Hepatocyte (in vitro differentiated cells): ENCODE data around the gene MAP3K4. TPM values are rescaled to one million over a fixed set of nuclear protein-coding genes. Genes with fewer than 3 reads are reported as not detected.
A peak's percentile ranks its signal among the peaks of the same experiment; 100 is the strongest.

ENCODE experiments used
- DNase-seq: peaks from one replicate; pipeline ENCODE4 v3.0.0-alpha.2; 2016; ENCODE audit warnings: low spot score
- H2AFZ ChIP-seq: fragments of 200-600 bp; sonication (generic); 2 replicates; pipeline ENCODE4 v1.6.0; 2016; ENCODE audit warnings: antibody characterized with exemption, mild to moderate bottlenecking
- H3K27ac ChIP-seq: fragments of 200-600 bp; sonication (generic); 2 replicates; pipeline ENCODE4 v1.5.1; 2016; ENCODE audit warnings: mild to moderate bottlenecking
- H3K27me3 ChIP-seq: fragments of 200-600 bp; sonication (generic); 2 replicates; pipeline ENCODE4 v1.6.1; 2016
- H3K36me3 ChIP-seq: fragments of 200-600 bp; sonication (generic); replicated peaks from 2 replicates; pipeline ENCODE4 v1.5.1; 2016; ENCODE audit warnings: low read depth; ENCODE audit not compliant: insufficient read depth
- H3K4me1 ChIP-seq: fragments of 200-600 bp; sonication (generic); 2 replicates; pipeline ENCODE4 v1.5.1; 2016; ENCODE audit warnings: mild to moderate bottlenecking, moderate library complexity; ENCODE audit not compliant: insufficient read depth
- H3K4me2 ChIP-seq: fragments of 200-600 bp; sonication (generic); 2 replicates; pipeline ENCODE4 v1.6.0; 2016
- H3K4me3 ChIP-seq: fragments of 200-600 bp; sonication (generic); 2 replicates; pipeline ENCODE4 v1.5.1; 2016; ENCODE audit warnings: mild to moderate bottlenecking
- H3K79me2 ChIP-seq: fragments of 200-600 bp; sonication (generic); 2 replicates; pipeline ENCODE4 v1.6.0; 2017; ENCODE audit warnings: mild to moderate bottlenecking
- H3K9me2 ChIP-seq: fragments of 200-600 bp; sonication (generic); replicated peaks from 2 replicates; pipeline ENCODE4 v1.6.0; 2017; ENCODE audit warnings: mild to moderate bottlenecking; ENCODE audit not compliant: insufficient read depth
- H3K9me3 ChIP-seq: fragments of 200-600 bp; sonication (generic); 2 replicates; pipeline ENCODE4 v1.5.1; 2016; ENCODE audit warnings: low read depth, mild to moderate bottlenecking
- H4K20me1 ChIP-seq: fragments of 200-600 bp; sonication (generic); 2 replicates; pipeline ENCODE4 v1.6.0; 2016; ENCODE audit warnings: mild to moderate bottlenecking; ENCODE audit not compliant: insufficient read depth, poor library complexity, severe bottlenecking
- EZH2 ChIP-seq: fragments of 200-600 bp; sonication (generic); IDR thresholded peaks from 2 replicates; pipeline ENCODE4 v1.6.1; 2016; ENCODE audit warnings: antibody characterized with exemption, mild to moderate bottlenecking, borderline replicate concordance
- EZH2phosphoT487 ChIP-seq: fragments of 200-600 bp; sonication (generic); IDR thresholded peaks from one replicate; pipeline ENCODE4 v1.6.1; 2018; ENCODE audit warnings: antibody characterized with exemption, mild to moderate bottlenecking, low read depth, moderate library complexity; ENCODE audit not compliant: unreplicated experiment, severe bottlenecking
- WGBS: methylation state at CpG from one replicate; pipeline ENCODE4 v1.1.6; 2016; ENCODE audit warnings: low lambda C conversion rate; ENCODE audit errors: missing lambda C conversion rate; 5-methylcytosine and 5-hydroxymethylcytosine counted together
- polyA plus RNA-seq: library from polyadenylated mRNA; unstranded; fragments of >200 nt; fragmentation: Nextera tagmentation; extraction: Ambion mirVana; gene quantifications from 2 replicates; pipeline ENCODE4 v1.2.1, GENCODE V29; 2016
- total RNA-seq: library from RNA; depleted of rRNA; stranded (reverse); fragments of >200 nt; gene quantifications from 2 replicates; pipeline ENCODE4 v1.2.3, GENCODE V29; 2014
- TF ChIP-seq, protein P1 (sequence below): fragments of 200-600 bp; sonication (generic); IDR thresholded peaks from 2 replicates; pipeline ENCODE4 v1.5.1; 2016; ENCODE audit warnings: antibody characterized with exemption, mild to moderate bottlenecking; ENCODE audit not compliant: poor library complexity

The MAP3K4 gene
- total and polyA plus RNA-seq, 2 experiments from 2014 or later, result 10.9 to 21.5 TPM

DNA sequence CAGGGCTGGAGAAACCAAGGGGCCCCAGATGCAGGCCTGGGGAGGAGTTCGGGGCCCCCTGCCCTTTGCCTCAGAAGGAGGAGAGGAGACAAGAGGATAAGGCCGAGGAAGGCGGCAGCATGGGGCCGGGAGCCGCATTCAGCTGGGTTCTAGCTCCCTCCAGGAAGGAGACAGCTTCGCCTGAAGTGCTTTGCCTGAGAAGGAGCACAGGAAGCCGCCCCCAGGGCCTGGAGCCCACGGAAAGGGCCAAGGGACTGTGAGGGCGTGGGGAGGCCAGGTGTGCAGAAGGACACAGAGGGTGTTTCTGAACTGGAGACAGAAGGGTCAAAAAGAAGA lies 160.9 kb downstream of the MAP3K4 start:
- WGBS, result 93% methylated on average over 9 of the region's 9 CpGs

DNA sequence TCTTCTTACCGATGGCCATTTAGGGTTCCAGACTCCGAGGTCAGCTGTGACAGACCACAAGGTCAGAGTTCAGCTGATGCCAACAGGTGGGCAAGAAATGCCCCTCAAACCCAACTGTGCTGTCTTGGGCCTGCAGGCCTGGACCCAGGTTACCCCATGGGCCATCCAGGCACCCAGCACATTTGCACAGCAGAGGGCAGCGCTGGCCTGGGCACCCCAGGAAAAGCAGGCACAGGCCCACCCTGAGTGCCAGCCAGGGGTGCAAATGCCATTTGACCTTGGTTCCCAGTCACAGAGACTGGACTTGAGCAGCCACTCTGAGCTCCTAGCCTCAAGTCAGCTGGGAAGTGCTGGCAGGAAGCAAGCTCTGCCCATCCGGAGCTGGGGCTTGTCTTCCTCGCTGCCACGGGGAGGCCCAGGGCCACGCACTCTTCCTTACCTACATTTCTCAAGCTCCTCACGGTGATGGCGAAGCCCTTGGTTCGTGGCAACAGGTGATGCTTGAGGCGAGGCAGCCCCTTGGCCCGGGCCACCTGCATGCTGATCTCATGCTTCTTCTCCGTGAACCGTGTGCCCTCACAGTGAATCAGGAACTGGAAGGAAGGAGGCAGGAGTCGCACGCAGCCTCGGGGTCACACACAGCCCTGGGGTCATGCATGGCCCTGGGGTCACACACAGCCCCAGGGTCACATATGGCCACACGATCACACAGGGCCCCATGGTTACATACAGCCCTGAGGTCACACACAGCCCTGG lies 161.5 kb downstream of the MAP3K4 start:
- Histone ChIP-seq H3K27me3 (no peaks in the 10 kb centered on the region), H3K27ac (no peak overlapping the region), H3K9me2 (no peaks in the 10 kb centered on the region), H3K4me3 (no peak overlapping the region), H3K4me1 (no peaks in the 10 kb centered on the region), H3K79me2 (no peaks in the 10 kb centered on the region), H4K20me1 (no peaks in the 10 kb centered on the region), H3K4me2 (no peak overlapping the region), H2AFZ (no peak overlapping the region), H3K36me3 (no peaks in the 10 kb centered on the region), H3K9me3 (no peaks in the 10 kb centered on the region)
- TF ChIP-seq EZH2phosphoT487 (no peak), EZH2 (no peak)
- TF ChIP-seq, protein P1, sequence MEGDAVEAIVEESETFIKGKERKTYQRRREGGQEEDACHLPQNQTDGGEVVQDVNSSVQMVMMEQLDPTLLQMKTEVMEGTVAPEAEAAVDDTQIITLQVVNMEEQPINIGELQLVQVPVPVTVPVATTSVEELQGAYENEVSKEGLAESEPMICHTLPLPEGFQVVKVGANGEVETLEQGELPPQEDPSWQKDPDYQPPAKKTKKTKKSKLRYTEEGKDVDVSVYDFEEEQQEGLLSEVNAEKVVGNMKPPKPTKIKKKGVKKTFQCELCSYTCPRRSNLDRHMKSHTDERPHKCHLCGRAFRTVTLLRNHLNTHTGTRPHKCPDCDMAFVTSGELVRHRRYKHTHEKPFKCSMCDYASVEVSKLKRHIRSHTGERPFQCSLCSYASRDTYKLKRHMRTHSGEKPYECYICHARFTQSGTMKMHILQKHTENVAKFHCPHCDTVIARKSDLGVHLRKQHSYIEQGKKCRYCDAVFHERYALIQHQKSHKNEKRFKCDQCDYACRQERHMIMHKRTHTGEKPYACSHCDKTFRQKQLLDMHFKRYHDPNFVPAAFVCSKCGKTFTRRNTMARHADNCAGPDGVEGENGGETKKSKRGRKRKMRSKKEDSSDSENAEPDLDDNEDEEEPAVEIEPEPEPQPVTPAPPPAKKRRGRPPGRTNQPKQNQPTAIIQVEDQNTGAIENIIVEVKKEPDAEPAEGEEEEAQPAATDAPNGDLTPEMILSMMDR, result peak; percentile 40
- 99% methylated on average over 18 of the region's 18 CpGs for WGBS
- DNase-seq, result no peak

More for the DNA sequence above, 160.9 kb downstream of the MAP3K4 start:
- Histone ChIP-seq H3K4me3 (no peak overlapping the region), H3K36me3 (no peaks in the 10 kb centered on the region), H3K27ac (no peak overlapping the region), H3K9me3 (no peaks in the 10 kb centered on the region), H4K20me1 (no peaks in the 10 kb centered on the region), H3K9me2 (no peaks in the 10 kb centered on the region), H3K4me2 (no peak overlapping the region), H3K27me3 (no peaks in the 10 kb centered on the region), H3K79me2 (no peaks in the 10 kb centered on the region), H2AFZ (no peak overlapping the region), H3K4me1 (no peaks in the 10 kb centered on the region)
- no peak for DNase-seq
- TF ChIP-seq EZH2phosphoT487 (no peak), EZH2 (no peak)
- TF ChIP-seq, protein P1, result no peak

DNA sequence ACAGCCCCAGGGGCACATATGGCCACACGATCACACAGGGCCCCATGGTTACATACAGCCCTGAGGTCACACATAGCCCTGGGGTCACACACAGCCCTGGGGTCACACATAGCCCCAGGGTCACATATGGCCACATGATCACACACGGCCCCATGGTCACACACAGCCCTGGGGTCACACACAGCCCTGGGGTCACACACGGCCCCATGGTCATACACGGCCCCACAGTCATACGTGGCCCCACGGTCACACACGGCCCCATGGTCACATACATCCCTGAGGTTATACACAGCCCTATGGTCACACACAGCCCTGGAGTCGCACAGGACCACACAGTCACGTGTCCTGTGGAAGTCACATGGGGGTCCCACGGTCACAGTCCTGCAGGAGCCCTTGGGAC lies 162.2 kb downstream of the MAP3K4 start:
- DNase-seq, result no peak
- Histone ChIP-seq H3K79me2 (no peaks in the 10 kb centered on the region), H4K20me1 (no peaks in the 10 kb centered on the region), H3K4me2 (no peak overlapping the region), H2AFZ (no peak overlapping the region), H3K4me3 (no peak overlapping the region), H3K9me3 (no peaks in the 10 kb centered on the region), H3K9me2 (no peaks in the 10 kb centered on the region), H3K4me1 (no peaks in the 10 kb centered on the region), H3K27ac (no peak overlapping the region), H3K36me3 (no peaks in the 10 kb centered on the region), H3K27me3 (no peaks in the 10 kb centered on the region)
- TF ChIP-seq, protein P1, result no peak
- TF ChIP-seq EZH2phosphoT487 (no peak), EZH2 (no peak)
- WGBS, result 92% methylated on average over 10 of the region's 10 CpGs
